Uterine smooth muscle cell (primary cell): ENCODE results near the gene TPD52L2. TPM values are rescaled to one million over a fixed set of nuclear protein-coding genes. Genes with fewer than 3 reads are reported as not detected.

Experiments used
- total RNA-seq: library from RNA; depleted of rRNA; stranded (reverse); fragments of >200 nt; gene quantifications from 2 replicates; pipeline ENCODE4 v1.2.3, GENCODE V29; 2014

Gene TPD52L2
- total RNA-seq: 159 and 171 TPM in 2 replicates

GRCh38 chr20:63864978-63865640 lies at the start of gene TPD52L2:
TPD52L2 (plus strand) TSS chr20:63865270; CDS start chr20:63865366, 96 bp downstream.

GRCh38 chr20:63830841-63831588 lies 34.1 kb upstream of the TPD52L2 start, which contains the start of gene ZBTB46:
ZBTB46 (minus strand) TSS chr20:63831264; CDS start chr20:63790757, 40,507 bp downstream.

GRCh38 chr20:63861365-63861934 lies 3.6 kb upstream of the TPD52L2 start, which contains the start of gene ABHD16B:
ABHD16B (plus strand) TSS chr20:63861498; CDS start chr20:63861541, 43 bp downstream.

GRCh38 chr20:63894358-63895201 lies 29.5 kb downstream of the TPD52L2 start, which contains the start of gene DNAJC5:
DNAJC5 (plus strand) TSS chr20:63895126; CDS start chr20:63928346, 33,220 bp downstream.

Other genes with a start within 250 kb of the TPD52L2 start
- gene GMEB2, start 238.2 kb upstream of the TPD52L2 start, total RNA-seq: 11.1 and 11.7 TPM in 2 replicates
- 18.9 and 43.9 TPM in 2 replicates for gene STMN3, start 211.8 kb upstream of the TPD52L2 start, total RNA-seq
- 15.9 and 31.5 TPM in 2 replicates for gene RTEL1, start 207.0 kb upstream of the TPD52L2 start, total RNA-seq
- 57.4 and 110 TPM in 2 replicates for gene TNFRSF6B, start 168.6 kb upstream of the TPD52L2 start, total RNA-seq
- gene ARFRP1, start 157.3 kb upstream of the TPD52L2 start, total RNA-seq: 43.7 and 61.0 TPM in 2 replicates
- gene ZGPAT, start 157.2 kb upstream of the TPD52L2 start, total RNA-seq: 23.4 and 31.4 TPM in 2 replicates
- 5.2 and 7.0 TPM in 2 replicates for gene LIME1, start 128.6 kb upstream of the TPD52L2 start, total RNA-seq
- 32.0 and 35.4 TPM in 2 replicates for gene SLC2A4RG, start 125.5 kb upstream of the TPD52L2 start, total RNA-seq
- 11.9 and 16.7 TPM in 2 replicates for gene ZBTB46, start 34.0 kb upstream of the TPD52L2 start, total RNA-seq
- gene ABHD16B, start 3.8 kb upstream of the TPD52L2 start, total RNA-seq: not detected in 2 replicates
- gene DNAJC5, start 29.9 kb downstream of the TPD52L2 start, total RNA-seq: 55.2 and 60.0 TPM in 2 replicates
- 22.4 and 24.0 TPM in 2 replicates for gene UCKL1, start 91.1 kb downstream of the TPD52L2 start, total RNA-seq
- 7.1 and 7.6 TPM in 2 replicates for gene ZNF512B, start 104.7 kb downstream of the TPD52L2 start, total RNA-seq
- 0.87 and 1.00 TPM in 2 replicates for gene SAMD10, start 114.4 kb downstream of the TPD52L2 start, total RNA-seq
- 65.7 and 73.8 TPM in 2 replicates for gene PRPF6, start 115.9 kb downstream of the TPD52L2 start, total RNA-seq
- gene C20orf204, start 170.9 kb downstream of the TPD52L2 start, total RNA-seq: 0.77 and 1.2 TPM in 2 replicates
- gene SOX18, start 184.4 kb downstream of the TPD52L2 start, total RNA-seq: 0.12 TPM in 1 of 2 replicates, not detected in the other
- gene TCEA2, start 197.9 kb downstream of the TPD52L2 start, total RNA-seq: 10.8 and 24.7 TPM in 2 replicates
- 7.5 and 8.7 TPM in 2 replicates for gene RGS19, start 214.2 kb downstream of the TPD52L2 start, total RNA-seq
- gene OPRL1, start 214.8 kb downstream of the TPD52L2 start, total RNA-seq: 1.1 and 2.1 TPM in 2 replicates
- not detected in 2 replicates for gene LKAAEAR1, start 219.1 kb downstream of the TPD52L2 start, total RNA-seq
- gene NPBWR2, start 242.3 kb downstream of the TPD52L2 start, total RNA-seq: not detected in 2 replicates